Gastrocnemius medialis (tissue), 4 donors: ENCODE data around the gene NLGN1.

ENCODE experiments used
- POLR2A ChIP-seq, 2 donors: fragments of 450-650 bp; IDR thresholded peaks; one replicate each; pipeline ENCODE4 v1.6.1; 2017; ENCODE audit warnings: antibody characterized with exemption in 2 of 2, mild to moderate bottlenecking in 2 of 2, moderate library complexity in 2 of 2
- TF ChIP-seq, protein P1 (sequence below), 5 experiments: fragments of 450-650 bp in 3 of 5; fragments of 200-600 bp in 2 of 5; sonication (generic) in 2 of 5; IDR thresholded peaks in 4 of 5; conservative IDR thresholded peaks in 1 of 5; 1 replicate in 4 of 5; 2 replicates in 1 of 5; pipeline ENCODE4 v1.5.1; 2016 to 2019; ENCODE audit warnings: antibody characterized with exemption in 5 of 5, mild to moderate bottlenecking in 3 of 5, moderate library complexity in 3 of 5

DNA sequence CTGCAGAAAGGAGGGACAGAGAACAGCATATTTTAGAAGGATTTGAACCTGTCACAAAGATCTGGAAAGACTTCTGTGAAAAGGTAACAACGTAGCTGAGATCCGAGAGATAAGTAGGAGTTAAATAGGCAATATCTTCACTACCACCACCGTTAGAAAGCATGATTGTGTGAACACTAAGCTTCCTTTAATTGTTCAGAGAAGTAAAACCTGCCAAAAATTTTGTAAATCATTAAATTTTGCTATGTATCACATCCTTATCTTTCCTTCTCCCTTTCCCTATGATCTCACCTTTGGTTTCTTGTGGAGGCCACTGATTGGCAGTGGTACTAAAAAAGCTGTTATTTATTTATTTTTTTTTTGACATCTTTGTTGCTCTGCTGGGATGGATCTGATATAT is 346.9 kb downstream of the NLGN1 start:
- TF ChIP-seq, protein P1, sequence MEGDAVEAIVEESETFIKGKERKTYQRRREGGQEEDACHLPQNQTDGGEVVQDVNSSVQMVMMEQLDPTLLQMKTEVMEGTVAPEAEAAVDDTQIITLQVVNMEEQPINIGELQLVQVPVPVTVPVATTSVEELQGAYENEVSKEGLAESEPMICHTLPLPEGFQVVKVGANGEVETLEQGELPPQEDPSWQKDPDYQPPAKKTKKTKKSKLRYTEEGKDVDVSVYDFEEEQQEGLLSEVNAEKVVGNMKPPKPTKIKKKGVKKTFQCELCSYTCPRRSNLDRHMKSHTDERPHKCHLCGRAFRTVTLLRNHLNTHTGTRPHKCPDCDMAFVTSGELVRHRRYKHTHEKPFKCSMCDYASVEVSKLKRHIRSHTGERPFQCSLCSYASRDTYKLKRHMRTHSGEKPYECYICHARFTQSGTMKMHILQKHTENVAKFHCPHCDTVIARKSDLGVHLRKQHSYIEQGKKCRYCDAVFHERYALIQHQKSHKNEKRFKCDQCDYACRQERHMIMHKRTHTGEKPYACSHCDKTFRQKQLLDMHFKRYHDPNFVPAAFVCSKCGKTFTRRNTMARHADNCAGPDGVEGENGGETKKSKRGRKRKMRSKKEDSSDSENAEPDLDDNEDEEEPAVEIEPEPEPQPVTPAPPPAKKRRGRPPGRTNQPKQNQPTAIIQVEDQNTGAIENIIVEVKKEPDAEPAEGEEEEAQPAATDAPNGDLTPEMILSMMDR (IDR thresholded peaks at IDR 0.05 in 4 of 5, conservative IDR thresholded peaks at IDR 0.05 in 1 of 5), result no peak
- no peak for TF ChIP-seq POLR2A (IDR thresholded peaks at IDR 0.05)
